GM19025 (cell line): Measurements from ENCODE around the gene COL6A3.

Experiments used
- ATAC-seq: cut with Tn5 transposase; IDR thresholded peaks from one replicate; pipeline ENCODE4 v1.9.1; 2021; ENCODE audit warnings: mild to moderate bottlenecking, low read depth, moderate library complexity; ENCODE audit not compliant: unreplicated experiment

COL6A3 gene

DNA sequence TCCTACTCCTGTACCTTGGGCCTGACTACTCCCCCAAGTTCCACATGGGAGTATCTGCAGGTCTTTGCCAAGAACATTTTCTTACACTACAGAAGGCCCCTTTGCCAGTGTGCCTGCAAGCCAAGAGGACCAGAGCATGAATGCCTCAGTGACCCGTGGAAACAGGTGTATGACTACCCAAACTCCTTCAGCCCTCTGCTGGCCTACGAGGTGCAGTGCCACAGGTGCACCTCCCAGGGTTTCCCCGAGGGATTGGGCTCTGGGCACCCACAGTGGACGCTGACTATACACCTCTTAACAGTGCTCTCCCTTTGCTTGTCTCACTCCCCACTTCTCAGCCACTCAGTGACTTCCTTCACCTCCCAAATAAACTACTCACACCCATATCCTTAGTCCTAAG lies 91.4 kb downstream of the COL6A3 start:
- ATAC-seq: no peak

DNA sequence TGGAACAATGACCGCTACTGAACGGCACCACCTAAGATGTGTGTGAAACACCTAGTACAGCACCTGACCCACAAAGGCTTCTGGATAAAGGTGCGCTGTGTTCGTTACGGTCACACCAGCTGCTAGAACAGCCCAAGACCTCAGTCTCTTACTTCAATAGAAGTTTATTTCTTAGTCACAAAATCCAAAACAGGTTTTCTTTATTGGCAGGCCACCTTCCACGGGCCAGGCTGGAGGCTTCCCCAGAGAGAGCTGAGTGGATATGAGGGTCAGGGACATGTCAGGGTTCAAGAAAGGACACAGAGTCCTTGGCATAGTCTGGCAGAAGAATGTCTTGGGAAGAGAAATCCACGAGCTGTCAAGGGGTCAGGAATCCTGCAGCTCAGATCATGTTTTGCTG lies 92.2 kb downstream of the COL6A3 start:
- ATAC-seq: no peak

DNA sequence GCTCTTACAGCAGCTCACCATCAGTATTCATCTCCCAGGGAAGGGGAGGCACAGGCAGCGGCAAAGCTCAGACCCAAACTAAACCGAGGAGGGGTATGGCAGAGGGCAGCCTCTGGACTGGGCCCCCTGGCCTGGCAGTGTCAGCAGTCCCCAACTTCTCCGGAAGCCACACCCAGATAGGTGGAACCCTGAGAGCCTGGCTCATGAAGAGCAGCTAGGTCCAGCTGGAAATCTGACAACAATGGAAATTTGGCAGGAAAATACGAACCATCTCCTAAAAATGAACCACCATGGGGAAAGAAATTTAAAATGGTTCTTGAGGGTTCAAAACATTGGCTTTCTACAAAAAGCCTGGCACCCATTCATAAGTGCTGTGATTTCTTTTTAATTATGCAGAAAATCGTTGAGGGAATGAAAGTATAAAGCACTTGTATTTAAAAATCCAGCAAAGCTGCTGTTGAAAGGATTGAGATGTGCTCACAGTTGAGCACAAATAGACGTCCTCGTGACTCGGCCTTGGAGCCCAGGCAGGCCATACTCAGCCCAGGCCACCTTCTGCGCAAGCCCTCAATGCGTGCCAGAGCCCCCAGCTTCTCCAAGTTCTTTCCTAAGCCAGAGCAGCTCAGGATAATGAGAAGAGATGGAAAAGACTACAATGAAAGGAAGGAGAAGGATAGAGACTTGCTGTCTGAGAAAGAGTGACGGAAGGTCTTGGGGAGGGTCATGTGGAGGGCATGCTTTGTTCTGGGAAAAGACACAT lies 93.0 kb downstream of the COL6A3 start:
- ATAC-seq: no peak

DNA sequence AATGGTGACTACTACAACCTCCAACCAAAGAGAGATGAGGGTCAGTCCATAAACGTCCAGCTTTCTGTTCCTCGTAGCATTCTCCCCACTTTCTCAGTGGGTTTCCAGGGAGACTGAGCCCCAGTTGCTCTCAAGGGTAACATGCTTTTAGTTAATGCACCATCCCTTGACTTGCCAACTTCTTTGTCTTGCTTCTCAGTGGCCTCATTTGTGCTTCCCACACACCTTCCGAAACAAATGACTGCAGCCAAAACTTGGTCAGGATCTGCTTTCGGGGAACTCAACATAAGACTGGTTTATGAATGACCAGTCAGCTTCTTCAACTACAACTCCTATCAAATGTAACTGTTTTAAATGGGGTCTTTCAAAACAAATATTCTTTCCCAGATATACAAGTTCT lies 94.1 kb downstream of the COL6A3 start:
- ATAC-seq: no peak

DNA sequence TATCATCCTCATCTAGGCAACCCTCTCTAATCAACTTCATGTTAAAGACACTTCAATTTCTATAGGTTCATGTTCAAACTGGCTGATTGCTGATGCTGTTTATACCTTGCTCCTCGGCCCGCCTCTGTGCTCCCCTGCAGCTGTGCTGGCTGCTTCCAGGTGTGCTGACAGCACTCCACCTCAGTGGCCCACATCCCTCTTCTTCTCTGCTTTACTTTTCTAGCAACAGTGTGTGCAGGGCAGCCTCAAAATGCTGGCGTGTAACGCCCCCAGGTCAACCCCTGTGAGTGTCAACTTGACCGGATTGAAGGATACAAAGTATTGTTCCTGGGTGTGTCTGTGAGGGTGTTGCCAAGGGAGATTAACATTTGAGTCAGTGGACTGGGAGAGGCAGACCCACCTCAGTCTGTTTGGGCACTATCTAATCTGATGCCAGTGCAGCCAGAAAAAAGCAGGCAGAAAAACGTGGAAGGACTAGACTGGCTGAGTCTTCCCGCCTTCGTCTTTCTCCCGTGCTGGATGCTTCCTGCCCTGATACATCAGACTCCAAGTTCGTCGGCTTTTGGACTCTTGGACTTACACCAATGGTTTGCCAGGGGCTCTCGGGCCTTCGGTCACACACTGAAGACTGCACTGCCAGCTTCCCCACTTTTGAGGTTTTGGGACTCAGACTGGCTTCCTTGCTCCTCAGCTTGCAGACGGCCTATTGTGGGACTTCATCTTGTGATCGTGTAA lies 94.7 kb downstream of the COL6A3 start:
- ATAC-seq: no peak

DNA sequence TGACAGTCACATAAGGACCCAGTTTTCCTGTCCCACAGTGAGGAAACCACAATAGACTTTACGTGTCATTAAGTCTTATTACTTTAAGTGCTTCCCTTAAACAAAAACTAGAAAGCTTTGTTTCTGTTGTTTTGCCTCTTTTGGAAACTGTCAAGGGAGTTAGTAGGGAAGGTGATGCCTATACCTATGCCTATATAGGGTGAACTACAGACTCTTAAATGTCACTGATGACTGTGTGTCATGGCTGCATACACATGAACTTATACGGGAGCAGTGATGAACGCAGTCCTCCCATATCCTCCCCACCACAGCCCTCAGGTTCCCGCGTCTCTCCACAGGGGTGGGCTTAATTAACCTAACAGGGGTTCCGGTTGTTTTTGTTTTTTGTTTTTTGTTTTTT lies 97.6 kb downstream of the COL6A3 start:
- no peak for ATAC-seq

DNA sequence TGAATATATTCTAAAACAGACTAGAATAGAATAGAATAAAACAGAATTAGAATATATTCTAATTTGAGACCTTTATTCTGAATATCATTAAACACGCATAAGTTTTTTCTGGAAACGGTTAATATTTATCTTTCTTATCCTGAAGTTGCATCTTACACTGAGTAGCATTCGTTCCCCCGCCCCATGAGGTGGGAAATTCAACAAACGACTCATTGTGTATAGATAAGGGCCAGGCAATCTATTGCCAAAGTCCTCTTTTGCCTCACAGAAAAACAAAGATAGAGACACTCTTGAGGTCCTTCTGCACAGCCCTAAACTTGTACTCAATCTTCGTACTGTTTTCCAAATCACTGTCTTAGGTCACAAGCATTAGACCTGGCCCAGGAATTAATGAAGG lies 98.1 kb downstream of the COL6A3 start:
- no peak for ATAC-seq

DNA sequence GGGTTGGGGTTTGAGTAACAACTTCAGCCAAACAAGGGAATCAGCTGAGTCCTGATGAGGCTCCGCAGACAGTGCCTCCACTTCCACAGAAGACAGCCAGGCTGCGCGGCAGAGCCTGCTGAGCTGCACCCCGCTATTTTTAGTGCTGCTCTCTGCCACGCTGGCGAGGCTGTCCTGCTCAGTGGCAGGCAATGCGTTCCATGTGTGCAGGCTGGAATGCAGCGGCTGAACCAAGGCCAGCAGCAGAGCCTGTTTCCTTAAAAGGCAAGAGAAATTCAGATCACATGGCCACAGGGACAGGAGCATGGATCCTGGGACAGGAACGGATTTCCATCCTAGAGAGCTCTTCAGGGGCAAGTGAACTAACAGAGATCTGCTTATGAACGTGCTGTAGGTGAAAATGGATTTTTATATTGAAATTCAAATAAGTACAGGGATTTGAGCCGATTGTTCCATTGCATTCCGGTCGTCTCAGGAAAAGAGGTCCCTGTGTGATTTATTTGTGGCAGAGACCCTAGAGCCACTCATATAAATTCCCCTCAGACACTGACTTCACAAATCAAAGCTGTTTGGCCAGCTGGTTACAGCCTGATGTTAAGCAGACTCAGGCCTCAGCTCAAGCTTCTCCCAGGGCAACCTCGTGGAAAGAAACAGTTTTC lies 98.7 kb downstream of the COL6A3 start:
- ATAC-seq: no peak

DNA sequence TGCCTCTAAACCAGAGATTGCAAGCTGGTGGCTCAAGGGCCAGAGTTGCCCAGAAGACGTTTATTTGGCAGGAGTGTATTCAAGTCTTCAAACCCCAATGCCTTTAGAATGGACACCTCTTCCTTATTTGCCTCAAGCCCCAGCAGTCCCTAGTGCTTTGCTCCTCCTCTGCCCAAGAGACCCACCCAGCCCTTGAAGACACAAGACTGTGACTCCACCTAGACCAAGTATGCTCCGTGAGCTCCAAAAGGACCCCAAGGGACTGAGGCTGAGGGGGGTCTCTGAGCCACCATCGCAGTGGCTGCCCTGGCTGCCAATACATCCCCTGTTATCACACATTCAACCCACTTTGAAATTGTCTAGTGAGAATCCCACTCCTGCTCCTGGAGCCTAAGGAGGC lies 99.3 kb downstream of the COL6A3 start:
- ATAC-seq: no peak

DNA sequence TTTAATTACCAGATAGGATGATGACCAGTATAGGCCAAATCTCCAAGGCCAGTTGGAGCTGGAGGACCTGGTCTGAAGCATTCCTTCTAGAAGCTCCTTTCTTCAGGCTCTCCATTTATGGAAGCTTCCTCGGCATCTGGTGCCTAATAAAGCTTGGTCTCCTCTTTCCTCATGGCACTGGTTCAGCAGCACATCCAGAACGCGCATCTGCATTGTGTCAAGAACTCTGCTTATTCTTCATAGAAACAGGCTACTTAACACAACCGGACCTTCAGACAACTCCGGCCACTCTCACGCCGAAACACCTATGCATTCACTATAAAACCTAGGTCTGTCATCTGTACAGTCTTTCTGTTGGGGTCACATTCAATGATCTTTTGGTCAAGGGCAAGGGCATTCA lies 99.8 kb downstream of the COL6A3 start:
- no peak for ATAC-seq

DNA sequence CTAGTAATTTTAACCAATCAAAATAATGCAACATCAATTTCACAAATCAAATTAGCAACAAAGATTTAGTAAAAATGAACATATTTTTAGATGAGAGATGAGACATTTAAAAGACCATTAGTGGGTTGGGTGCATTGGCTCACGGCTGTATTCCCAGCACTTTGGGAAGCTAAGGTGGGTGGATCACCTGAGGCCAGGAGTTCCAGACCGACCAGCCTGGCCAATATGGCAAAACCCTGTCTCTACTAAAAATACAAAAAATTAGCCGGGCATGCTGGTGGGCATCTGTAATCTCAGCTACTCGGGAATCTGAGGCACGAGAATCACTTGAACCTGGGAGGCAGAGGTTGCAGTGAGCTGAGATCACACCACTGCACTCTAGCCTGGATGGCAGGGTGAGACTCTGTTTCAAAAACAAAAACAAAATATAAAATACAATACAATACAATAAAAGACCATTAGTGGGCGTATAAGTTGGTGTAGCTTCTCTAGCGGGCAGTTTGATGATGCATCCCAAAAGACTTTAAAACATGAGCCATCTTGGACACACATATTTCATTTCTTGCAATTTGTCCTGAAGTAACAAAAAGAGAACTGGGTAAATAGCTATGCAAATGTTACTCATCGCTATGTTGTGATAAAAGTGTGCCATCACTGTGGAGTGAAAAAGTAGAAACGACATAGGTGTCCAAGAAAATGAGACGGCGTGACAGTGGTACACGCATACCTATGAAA lies 101.8 kb downstream of the COL6A3 start:
- no peak for ATAC-seq

DNA sequence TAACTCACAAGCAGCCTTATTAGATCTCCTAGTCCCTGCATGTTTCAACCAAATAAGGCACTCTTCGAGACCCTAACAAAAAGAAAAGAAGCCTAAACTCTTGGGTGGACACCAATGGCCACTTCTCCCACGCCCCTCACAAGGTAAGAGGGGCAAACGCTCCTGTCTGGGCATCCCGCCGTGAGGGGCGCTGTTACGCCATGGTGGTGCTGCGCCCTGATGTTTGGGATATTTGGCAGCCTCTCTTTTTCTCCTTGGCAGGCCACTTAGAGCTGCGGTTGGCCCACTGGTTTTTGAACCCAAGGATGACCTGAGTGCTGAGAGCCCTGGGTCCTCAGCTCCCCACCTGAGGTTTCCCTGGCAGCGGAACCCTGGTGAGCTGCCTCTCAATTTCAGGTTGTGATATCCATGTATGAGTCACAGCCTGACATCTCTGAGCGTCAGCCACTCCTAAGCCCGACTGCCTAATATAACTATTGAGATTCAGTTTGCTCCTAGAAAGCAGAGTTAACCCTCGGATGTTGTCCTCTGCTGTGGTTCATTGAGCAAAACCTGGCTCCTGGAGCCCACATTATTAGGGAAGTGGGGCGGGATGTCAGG lies 103.3 kb downstream of the COL6A3 start:
- ATAC-seq: no peak

DNA sequence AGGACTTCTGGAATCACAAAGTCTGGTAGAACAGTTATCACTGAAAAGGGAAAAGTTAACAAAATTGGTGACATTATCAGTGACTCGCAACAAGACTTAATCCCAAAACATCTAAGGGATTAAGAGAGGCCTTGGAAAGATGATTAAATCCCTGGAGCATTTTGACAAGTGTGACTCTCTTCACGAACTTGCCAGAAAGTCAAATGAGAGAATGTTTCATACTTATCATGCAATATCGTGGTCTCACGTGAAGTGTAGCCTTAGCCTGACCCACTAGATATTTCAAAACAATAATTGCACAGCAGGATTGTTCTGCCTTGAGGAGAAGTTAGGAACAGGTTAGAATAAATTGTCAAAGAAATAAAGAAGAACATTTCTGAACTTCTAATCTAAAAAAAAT lies 104.5 kb downstream of the COL6A3 start:
- ATAC-seq: no peak

DNA sequence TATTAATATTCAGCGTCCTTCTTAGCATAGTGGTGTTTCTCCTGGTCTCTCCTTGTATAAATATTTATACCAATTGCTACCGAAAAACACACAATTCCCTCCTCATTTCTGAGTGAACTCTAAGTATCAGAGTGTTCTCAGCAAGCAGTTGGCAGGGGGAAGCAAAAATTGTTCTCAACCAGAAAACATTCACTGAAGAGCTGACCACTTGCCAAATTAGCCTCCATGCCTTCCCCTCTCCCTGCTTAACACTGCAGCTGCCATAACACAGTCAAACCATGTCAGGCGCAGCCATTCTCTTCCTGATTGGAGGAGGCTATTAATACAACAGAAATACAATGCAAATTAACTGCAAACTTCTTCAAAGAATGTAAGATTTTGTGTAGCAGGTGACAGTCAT lies 105.0 kb downstream of the COL6A3 start:
- ATAC-seq: no peak

DNA sequence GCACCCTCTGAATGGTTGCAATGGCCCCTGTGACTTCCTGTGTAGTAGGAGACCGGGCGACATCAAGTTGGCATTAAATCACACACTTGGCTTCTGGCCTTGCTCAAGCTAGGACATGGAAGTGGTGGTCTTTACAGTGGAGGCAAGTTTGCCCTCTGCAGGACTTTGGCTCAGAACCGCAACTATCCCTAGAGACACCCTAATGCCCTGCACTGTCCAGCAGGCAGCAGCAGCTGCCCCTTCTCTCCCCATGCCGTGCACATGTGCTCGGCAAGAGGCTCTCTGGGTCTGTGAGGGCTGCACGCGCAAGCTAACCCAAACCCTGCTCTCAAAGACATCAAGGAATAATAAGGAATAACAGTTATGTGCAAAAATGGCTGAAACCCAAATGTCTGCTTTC lies 106.5 kb downstream of the COL6A3 start:
- ATAC-seq: no peak

DNA sequence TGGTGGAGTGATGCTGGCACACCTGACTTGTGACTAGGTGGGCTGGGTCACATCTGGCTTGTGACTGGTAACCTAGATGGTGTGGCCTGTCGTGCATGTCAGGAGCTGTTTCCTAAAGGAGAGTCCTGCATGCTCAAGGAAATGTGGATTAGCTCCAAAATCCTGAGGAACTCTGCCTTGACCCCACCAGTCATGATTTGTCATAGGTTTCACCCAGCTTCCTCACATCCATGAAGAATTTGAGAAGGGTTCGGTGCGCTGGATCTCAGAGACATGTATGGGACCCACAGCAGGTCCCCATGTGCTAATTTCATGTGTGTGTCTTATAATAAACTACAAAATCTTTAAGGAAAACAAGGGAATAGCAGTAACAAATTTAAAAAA lies 107.2 kb downstream of the COL6A3 start:
- ATAC-seq: no peak

DNA sequence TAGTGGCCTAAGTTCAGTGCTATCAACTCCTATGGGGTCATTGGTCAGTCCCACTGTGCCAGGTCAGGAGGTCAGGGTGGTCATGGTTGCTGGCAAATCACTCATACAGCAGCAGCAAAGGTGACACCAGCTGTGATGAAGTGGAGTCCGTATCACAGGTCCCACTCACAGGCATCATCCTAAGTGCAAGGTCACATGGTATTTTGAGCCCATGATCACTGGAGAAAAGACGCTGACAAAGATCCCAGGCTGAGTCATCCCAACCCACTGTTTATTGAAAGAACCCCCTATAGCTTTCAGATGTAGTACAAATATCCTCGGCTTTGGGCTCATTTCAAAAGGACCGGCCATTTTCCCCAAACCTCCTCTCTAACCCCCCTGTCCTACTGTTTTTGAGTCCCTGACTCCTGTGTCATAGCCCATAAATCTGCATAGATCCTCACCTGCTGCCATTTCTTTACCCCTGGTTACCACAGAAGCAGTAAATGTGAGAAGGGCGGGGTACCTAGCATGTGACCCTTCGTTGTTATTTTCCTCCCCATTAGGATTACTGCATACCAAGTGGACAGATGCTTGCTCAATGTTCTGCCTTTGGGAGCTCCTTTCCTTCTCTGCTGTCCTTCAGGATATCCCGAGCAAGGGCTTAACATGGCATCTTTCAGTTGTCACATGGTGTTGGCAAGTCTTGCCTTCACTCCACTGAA lies 107.7 kb downstream of the COL6A3 start:
- no peak for ATAC-seq

DNA sequence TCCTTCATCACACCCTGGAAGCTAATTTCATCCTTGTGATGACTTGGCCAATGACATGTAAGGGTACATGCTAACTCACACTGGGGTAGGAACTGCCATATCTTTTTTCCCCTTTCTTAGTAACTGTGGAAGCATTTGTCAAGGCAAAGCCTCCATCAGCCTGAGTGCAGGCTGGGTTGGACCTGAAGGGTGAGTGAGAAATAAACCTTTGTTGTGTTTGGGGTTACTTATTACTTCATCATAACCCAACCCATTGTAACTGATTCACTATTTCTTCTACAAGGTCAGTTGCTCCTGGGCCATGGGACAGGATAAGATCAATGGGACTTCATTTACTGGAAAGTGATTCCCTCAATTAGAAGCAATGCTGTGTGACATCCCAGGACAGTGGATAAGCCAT lies 108.4 kb downstream of the COL6A3 start:
- ATAC-seq: no peak

DNA sequence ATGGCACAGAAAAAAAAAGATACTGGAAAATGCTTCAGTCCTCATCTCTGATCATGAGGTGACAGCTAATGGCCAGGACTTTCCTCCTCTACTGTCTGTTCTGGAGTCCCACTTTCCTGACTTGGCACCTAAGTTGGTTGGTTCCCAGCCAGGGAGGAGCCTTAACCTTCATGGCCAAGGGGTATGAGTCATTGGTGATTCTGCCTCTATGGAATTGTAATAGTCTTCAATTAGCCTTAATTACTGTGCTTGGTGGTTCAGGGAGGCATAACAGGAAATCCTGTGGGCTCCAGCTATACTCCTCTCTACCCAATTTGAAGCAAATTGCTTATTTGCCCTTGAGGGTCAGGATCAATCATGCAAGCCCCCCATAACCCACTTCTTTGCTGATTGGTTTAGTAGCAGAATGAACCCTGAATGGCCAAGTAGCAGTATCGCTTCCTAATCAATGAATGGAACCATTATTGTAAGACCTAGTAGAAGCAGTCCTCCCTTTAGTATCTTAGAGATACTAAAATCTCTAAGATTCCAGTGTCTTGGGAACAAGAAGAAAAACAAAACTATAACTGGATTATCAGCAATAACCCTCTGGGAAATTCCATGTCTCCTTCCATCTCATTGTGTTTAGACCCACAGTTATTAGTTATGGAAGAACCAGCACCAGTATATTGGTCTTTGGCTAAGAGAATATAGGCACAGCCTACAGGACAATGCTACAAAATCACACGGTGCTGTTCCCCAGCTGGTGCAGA lies 109.0 kb downstream of the COL6A3 start:
- no peak for ATAC-seq
